Occipital lobe (tissue), 2 donors: ENCODE results near the gene UST. TPM values are rescaled to one million over a fixed set of nuclear protein-coding genes. Genes with fewer than 3 reads are reported as not detected.
"Not testable (repeated sequence)": the region's sequence is repeated elsewhere in the genome, so short reads cannot be mapped to it uniquely, and the experiment has no call there.

ENCODE experiments used
- DNase-seq: peaks from one replicate; lab custom pipeline; 2025; lab: John Stamatoyannopoulos, UW
- total RNA-seq: library from RNA; depleted of rRNA; stranded (reverse); fragments of >200 nt; gene quantifications from one replicate; pipeline ENCODE4 v1.2.3, GENCODE V29; 2014

UST gene
- total RNA-seq, 1 donor from 2014 or later = 48.5 TPM

DNA sequence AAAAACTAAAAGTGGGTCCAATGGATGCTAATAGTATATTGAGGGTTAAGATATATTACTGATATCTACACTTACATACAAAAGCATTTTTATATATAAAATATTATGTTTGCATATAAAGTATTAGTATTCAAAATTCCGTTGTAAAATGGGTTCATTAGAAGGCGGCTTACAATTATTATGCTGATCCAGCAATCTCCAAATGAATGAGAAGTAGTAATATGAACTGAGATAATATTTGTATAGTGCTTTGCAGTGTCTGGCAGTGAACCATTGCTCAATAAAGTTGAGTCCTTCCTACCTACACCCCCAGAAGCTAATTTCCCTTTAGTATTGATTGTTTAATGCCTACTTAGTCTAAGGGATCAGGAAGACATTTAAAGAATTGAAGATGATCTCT lies 146.2 kb downstream of the UST start:
- no peak for DNase-seq

DNA sequence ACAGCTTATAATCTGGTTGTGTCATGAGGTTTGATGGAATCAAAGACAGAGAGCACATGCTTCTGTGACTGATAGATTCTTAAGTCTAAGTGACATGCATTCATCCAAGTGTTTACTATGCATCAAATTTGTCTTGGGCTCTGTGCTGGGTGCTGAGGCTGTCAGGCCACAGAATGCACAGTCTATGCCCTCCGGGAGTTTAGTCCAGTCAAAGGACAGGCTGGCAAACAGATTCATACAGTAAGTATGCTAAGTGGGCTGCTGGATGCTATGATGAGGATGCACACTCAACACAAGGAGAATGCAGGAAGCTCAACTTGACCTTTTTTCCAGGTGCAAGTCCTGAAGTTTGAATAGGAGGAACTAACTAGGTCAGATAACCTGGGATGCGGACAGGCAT lies 146.7 kb downstream of the UST start:
- no peak for DNase-seq

DNA sequence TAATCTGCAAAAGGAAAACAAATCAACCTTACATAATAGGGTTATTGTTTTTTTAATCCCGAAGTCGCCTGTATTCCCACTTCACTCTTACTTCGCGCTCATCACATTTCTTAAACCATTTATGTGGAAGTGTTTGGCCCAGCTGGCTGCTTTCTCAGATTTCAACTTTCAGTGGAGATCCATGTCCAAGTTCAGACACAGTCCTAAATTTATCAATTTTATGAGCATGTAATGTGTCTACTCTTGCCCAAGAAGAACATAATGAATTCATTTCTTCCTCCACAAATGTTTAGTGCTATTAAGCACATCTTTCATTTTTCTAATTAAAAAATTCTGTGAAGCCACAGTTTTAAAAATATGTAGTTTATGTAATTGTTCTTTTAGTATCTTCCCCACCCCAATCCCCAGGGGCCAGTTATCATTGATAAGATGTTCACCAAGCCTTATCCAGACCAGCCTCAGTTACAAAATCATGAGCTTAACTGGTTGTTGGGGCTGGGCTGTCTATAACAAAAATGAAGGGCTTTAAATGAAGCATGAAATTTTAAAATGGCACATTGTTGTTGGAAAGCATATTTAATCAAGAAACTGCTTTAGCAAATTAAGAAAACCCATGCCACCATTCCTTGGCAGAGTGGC lies 151.7 kb downstream of the UST start:
- no peak for DNase-seq

DNA sequence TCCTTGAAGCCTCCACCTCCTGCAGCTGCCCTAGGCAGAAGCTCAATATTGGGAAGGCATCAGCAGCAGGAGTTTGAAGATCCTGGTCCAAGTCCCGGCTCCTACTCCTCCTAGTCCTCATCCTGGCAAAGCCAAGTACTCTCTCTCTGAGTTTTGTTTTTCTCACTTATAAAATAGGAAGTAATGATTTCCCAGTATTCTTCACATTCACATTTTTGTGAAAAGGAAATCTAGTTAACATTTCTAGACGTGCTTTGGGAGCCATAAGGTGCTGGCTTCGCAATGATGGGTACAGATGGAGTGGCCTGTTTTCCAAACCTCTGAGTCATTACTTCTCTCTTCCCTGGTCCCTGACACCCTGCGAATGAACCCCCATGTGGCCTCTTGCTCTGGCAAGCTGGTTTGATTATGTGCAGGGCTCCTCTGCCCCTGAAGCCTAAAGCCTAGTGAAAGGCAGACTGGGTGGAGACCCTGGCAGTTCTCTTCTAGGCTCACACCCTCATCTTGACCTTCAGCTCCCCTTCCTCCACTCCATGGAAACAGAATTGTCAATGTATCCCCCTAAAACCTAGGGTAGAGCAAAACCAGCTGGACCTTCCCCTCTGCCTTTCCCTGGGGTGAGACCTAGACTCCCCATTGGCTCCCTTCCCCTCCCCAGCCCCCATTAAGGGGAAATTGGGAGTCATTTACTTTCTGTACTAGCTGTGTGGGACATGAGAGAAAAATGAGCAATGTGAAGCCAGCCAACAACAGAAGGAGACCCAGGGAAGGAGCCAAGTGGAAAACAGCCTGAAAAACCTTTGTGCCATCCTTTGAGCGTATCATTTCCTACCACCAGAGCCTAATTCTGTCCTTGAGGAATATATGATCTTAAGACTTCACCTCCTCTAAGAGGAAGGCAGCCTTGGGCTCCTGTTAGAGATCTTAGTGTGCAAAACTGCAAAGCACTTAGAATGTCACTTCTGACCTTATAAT lies 158.4 kb downstream of the UST start:
- no peak for DNase-seq

DNA sequence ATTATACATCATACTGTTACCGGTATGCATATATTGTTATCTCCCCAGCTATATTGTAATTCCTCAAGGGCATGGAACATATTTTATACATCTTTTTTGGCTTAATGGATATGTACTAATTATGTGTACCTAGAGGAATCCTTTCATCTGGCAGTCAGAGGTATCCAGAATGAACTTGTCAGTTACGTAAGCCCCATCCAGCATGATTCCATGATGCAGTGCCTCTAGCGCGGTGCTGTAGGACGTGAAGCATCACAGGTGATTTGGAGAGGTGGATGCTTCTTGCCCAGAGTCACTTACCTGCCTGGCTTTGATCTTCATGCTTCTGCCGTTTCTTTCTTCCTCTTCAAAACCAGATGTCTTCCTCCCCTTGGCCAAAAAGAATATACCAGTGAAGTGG lies 159.1 kb downstream of the UST start:
- no peak for DNase-seq

DNA sequence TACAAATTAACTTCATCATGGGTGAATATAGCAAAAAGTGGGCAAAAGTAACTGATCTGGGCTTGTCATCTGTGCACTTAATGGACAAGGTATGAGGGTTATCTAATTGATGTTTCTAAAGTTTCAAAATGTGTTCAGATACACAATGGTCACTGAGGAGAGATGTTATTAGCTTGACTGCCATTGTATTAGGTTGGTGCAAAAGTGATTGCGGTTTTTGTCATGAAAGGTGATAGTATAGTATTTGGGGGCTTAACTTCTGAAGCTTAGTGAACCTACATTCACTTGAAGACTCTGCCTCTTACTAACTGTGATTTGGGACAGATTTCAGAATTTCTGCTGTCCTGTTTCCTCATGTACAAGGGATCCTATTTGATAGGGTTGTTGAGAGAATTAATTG lies 159.6 kb downstream of the UST start:
- no peak for DNase-seq

DNA sequence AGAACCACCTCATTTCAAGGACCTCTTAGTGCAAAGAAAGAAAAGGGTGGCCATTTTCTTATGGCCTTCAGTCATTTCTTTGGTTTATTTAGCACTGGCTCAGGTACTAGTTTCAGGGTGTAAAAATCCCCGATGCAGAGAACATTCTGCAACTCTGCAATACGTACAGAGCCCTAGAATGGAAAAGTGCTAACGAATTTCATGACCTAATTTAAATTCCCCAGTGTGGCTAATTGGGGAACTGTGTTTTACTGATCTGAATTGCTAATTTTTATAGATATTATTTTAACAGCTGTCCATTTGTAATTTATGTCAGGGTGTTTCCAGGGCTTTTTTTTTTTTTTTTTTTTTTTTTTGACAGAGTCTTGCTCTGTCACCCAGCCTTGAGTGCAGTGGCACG lies 160.7 kb downstream of the UST start:
- no peak for DNase-seq

DNA sequence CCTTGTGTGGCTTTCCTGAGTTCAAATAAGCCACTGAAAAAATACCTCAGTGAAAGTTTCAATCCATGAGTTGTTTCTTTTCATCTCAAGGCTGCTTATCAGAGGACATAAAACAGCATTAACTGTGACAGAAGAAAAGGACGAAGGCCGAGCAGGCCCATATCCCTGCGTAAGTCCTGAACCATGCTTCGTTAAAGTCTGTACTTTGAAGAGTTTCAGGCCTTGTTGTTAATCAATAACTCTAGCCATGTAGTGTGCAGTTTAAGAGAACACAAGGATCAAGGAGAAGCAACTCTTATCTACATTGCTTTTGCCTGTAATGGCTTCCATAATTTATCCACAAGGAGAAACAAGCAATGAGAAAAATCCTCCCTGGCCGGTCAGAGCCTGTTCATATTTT lies 165.4 kb downstream of the UST start:
- no peak for DNase-seq

DNA sequence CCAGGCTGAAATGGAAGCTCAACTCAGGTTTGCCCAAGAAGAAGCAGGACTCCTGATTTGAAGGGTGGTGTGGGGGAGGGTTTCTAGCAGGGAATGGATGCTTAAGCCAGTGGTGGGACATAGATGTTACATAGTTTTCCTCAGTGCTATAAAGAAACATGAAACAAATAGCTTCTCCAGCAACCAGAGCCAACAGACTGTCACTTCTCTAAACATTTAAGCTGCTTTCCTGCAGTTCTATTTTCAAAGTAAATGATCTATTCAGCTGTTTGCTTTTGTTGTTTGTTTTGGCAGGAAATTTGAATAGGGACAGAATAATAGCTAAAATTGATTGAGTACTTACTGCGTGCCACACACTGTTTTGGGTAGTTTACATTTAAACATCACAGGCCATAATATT lies 169.0 kb downstream of the UST start:
- DNase-seq = no peak

DNA sequence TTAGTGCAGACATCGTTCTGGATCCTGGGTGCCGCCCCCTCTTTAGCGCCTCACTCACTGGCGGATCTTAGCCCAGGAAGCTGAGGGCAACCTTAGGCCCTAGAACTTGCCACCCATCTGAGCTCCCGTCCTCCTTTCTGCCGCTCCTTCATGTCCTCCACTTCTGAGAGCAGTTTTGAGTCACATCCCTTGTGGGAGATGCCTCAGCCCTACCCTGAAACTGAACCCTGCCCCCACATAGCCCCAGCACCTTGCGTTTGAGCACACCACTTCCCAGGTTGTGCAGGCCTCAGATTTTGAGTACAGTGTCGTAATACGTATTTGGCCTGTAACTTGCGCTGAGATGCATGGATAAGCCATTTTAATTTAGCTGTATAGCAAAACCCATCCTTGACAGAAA lies 169.7 kb downstream of the UST start:
- DNase-seq = not testable (repeated sequence)

DNA sequence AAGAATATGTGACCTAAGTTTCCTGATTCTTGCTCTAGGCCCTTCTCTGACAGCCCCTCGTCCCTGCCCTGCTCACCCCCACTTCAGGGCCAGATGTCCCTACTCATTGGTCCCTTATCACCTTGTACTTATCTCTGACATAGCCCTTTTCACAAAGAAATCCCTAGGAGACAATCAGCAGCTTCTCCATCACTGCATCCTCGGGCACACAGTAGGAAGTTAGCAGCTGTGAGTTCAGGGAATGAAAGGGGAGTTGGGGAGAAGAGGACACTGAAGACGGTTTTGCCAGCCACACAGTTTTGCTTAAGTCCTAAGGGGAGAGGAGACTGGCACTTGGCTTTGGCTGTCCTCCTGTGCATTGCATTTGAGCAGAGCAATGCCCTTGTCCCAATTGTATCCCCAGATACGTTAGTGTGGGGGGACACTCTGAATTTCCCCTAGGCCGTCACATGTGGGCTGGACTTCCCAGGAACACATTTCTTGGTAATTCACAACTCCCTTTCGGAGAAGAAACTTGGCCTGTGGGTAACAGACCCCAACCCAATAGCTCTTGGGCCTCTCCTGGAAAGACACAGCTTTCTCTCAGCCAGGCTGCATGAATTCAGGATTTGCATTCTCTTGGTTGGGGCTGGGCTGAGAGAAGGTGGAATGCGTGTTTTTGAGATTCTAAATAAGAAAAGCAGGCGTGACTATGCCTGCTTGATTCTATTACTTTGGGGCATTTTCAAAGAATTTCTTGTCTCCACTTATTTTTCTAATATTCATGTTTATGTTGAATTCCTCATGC lies 177.6 kb downstream of the UST start:
- DNase-seq = no peak

DNA sequence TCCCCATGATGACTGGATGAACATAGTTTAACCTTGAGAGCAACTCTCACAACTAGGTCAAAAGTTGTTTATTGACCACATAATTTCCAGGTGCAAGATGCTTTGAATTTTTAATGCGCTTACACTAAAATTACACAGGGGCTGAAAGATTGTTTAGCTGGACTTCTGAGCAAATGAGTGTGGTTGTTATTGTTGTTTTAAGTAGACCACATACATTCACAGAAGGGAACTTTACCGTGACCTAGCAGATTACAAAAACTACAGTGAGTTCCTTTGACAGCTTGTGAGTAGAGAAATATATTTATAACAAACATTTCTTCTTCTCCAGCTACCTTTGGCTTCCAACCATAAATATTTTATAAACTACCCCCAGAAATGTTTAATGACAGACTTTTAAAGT lies 178.9 kb downstream of the UST start:
- no peak for DNase-seq

DNA sequence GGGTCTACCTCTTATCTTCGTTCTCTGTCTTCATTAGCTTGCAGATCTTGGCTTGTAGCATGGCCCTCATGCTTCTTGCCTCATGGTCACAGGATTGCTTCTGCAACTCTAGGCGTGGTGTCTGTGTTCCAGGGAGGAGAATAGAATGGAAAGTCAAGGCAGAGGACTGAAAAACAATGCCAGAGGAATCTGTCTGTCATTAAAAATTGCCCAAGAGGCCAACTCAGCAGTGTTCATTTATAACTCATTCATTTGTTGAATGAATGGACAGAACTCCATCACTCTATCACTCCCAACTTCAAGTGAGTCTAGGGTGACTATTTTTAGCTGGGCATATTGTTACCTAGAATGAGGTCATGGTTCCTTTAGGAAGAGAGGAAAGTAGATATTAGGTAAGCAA lies 179.6 kb downstream of the UST start:
- DNase-seq = no peak

DNA sequence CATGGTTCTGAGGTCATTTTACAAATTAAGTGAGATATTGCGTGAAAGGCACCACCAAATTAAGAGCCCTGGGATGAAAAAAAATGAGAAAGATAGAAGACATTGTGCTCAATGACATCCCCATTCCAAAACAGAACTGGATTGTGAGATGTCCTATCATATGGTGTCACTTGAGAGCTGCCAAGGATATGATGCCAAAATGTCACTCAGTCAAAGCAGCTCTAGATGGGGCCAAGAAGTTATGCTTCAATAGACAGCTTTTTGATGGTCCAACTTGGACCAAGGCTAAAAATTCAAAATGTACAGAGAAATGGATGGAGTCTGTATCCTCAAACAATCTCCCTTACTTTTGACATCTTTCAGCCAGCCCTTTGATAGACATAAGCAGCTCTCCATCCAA lies 180.8 kb downstream of the UST start:
- DNase-seq = no peak

DNA sequence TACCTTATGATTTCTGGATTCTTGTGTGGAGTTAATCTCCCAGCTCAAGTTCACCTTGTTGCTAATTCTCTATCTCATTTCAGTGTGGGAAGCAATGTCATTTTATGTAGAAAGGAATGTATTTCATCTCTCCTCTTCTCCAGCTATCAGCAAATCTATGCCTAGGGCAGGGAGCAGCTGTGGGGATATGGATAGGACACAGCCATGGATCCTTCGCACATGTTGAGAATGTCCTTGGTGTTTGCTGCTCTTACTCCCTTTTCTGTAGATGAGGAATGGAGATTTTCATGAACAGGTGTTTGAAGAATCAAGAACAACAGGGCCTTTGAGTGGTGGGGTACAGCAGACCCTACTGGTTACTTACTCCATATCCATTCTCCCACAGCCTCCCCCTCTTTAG lies 182.0 kb downstream of the UST start:
- DNase-seq = no peak

DNA sequence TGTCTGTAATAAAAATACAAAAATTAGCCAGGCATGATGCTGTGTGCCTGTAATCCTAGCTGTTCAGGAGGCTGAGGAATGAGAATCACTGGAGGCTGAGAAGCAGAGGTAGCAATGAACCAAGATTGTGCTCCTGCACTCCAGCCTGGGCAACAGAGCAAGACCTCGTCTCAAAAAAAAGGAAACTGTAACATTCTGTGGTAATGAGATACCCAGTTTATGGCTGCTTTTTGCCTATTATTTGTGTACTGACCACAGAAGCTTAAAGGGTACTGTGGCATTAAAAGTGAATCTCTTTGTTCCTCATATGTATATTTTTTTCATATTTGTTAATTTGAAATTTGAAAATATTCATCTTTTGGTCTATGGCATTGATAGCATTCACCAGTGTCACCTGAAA lies 185.4 kb downstream of the UST start:
- no peak for DNase-seq

DNA sequence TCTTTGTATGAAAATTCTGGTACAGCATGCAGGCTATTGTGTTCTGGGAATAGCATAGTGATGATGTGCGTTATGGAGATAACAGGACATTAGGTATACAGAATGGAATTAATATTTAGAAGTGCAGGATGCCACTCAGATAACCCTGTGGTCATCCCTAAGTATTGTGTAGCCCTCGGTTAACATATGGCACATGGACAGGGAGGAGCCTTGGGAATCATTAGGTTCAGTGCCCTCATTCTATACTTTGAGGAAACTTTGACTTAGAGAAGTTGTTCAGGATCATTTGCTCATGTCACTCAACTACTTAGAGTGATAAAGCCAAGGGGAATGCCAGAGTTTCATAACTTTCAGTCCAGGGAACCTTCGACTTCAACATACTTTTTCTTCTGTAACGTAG lies 185.9 kb downstream of the UST start:
- no peak for DNase-seq

DNA sequence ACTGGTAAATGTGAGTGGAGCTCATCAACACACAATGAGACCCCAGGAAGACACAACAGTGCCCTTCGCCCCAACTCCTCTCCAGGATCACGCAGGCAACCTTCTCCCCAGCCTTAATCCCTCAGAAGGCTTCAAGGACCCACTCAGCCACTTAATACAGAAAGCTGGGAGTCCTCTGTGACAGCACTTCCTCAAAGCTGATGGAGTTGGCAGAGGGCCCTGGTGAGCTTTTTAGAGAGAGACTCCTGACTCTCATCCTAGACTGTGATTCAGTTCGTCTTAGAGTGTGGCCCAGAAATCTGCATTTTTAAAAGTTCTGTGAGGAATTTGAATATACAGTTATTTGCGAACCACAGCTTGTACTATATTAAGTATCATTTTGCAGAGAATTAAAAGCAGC lies 187.7 kb downstream of the UST start:
- no peak for DNase-seq

DNA sequence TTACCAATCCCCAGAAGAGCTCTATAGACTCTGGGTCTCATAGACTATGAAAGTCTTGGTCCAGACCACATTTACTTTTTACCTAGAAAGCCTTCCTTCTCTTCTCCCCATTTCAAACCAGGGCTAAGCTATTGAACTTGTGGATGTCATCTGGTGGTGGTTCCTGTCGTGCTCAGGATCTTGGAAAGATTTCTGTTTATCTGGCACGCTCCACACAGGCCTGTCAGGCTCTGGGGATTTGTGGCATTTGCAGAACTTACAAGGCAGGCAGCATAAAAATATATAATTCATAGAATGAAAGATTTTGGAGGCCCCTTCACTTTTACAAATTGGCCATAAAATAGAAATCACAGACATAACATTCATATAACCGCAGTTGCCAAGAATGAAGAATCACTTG lies 188.1 kb downstream of the UST start:
- DNase-seq = no peak

DNA sequence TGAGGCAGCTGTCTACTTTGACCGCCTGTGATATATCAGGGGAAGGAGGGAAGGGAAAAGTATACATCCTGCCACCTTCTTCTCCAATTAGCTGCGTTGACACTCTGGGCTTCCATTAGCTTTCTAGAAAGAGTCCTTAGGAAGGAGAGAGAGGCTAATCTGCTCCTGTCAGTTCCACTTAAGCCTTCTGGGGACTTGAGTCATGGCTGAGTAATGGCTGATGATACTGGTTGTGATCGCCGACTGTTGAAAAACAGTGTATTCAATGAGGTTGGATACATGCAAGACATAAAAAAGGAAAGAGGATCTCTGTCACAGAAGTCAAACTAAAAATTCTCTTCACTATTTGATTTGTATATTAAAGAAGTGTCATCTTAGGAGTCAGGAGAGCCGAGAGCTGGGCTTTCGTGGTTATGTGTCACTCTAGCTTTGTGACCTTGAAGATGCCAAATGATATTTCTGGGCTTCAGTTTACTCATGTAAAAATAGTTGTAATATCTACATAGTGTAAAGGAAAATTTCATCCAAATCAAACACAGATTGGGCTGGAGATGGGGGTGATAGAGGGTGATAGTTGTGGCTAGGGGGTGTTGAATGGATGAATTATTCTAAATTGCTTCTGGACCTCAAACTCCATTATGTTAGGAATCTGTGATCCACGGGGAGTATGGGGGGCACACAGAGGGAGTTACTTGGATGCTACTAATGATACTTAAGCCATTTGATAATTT lies 189.0 kb downstream of the UST start:
- no peak for DNase-seq

DNA sequence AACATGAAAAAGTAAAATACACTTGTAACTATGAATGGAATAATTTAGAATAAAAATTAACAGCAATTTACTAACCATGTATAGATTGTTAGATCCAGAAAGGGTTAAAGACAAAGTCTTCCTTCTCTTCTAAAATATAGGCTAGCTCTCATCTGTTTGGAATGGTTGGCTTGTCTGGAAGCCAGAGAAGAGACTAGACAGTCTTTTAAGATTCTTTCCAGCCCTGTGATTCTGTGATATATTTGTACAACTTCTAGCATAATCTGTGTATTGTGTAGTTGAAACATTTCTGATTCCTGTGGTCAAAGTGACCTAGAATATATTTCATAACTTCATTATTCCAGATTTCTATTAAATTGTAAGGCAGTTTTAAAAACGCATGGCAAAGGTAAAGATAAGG lies 196.6 kb downstream of the UST start:
- DNase-seq = no peak

DNA sequence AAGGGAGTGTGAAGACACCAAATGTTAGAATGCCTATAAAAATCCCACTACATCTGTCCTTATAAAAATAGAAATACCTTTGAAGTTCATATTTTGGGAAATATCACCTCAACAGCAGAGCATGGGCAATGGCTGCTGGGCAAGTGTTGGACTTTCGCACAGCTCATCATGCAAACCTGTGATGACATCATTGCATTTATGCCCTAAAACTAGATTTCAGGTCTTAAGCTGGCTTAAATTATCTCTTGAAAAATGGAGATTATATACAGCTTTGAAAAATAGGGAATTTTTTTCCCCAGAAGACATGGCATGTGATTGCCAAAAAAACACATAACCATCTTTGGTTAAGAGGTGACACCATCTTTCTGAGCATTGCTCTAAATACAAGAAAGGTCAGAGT lies 197.8 kb downstream of the UST start:
- no peak for DNase-seq
